Pancreas (tissue), 10 donors: ENCODE measurements around the gene AP3B1. TPM values are rescaled to one million over a fixed set of nuclear protein-coding genes. Genes with fewer than 3 reads are reported as not detected.

Experiments used
- ATAC-seq, 4 donors: fragments of 200-7000 bp; cut with Tn5 transposase; one replicate each; pipeline versions ENCODE4 v1.8.0 to v1.9.1; 2020; ENCODE audit warnings: mild to moderate bottlenecking in 4 of 4, moderate library complexity in 4 of 4
- DNase-seq, 6 donors: peaks; one replicate each; pipeline ENCODE4 v3.0.0-alpha.2; 2020
- FAIRE-seq: peaks from 2 replicates; lab custom pipeline; 2012; peaks lifted over from hg19 to GRCh38; lab: Jason Lieb, UNC
- H3K27ac ChIP-seq, 4 donors: fragments of 200-600 bp; sonication (generic); 1 replicate in 3 of 4; 2 replicates in 1 of 4; pipeline versions ENCODE4 v1.5.0 to v1.8.0; 2020
- H3K27me3 ChIP-seq, 4 donors: fragments of 200-600 bp; one replicate each; pipeline ENCODE4 v1.8.0; 2021
- H3K36me3 ChIP-seq, 3 donors: fragments of 200-600 bp; sonication (generic) in 1 of 3; one replicate each; pipeline versions ENCODE4 v1.5.0 to v1.8.0; 2020 to 2021
- H3K4me1 ChIP-seq, 3 donors: fragments of 200-600 bp; one replicate each; pipeline ENCODE4 v1.8.0; 2021
- H3K4me3 ChIP-seq, 4 donors: fragments of 200-600 bp; sonication (generic) in 2 of 4; one replicate each; pipeline versions ENCODE4 v1.5.0 to v1.8.0; 2020 to 2021
- H3K9me3 ChIP-seq, 4 donors: fragments of 200-600 bp; one replicate each; pipeline ENCODE4 v1.8.0; 2021
- WGBS, 2 donors: extraction: QIAGEN DNeasy Blood & Tissue Kit; methylation state at CpG; one replicate each; pipeline ENCODE4 v1.1.7; 2013; 5-methylcytosine and 5-hydroxymethylcytosine counted together
- intact Hi-C, 3 donors: fragments of 100-400 bp; cut with DNase I; formaldehyde crosslinking; loops; one replicate each; pipeline versions ENCODE4 v1.11.1 to v1.14.2; 2022
- polyA plus RNA-seq, 2 donors: library from polyadenylated mRNA; stranded (reverse); fragments of 200-250 nt; gene quantifications; one replicate each; pipeline ENCODE4 v1.2.3, GENCODE V29; 2013
- total RNA-seq, 6 donors: library from RNA; stranded (reverse); fragmentation: NEBNext Ultra II Directional in 4 of 6; extraction: Animal tissue kit (Norgen Biotek cat#: 25700) in 4 of 6; gene quantifications; one replicate each; pipeline versions ENCODE4 v1.2.1 to v1.2.4, GENCODE V29; 2021 to 2023
- TF ChIP-seq, protein P1 (sequence below), 4 donors: fragments of 200-600 bp; sonication (generic) in 3 of 4; IDR thresholded peaks; one replicate each; pipeline versions ENCODE4 v1.5.0 to v1.8.0; 2021; ENCODE audit warnings: antibody characterized with exemption in 4 of 4
- donor health status: healthy with polysubstance abuse.
- donor health status: DM: no; HTN: no; CAD: no; lungs with moderate emphysema.
- donor health status: DM: no; HTN: no; CAD: no.
- donor health status: control.
- donor health status: control.
- donor health status: Bipolar disorder and iron deficiency.
- donor health status: DM: yes; HTN: yes; CAD: no.
- donor health status: DM: no; HTN: no; CAD: no.
- donor health status: DM: no; HTN: no; CAD: no.
- donor health status: DM: yes; HTN: yes; CAD: no.

Gene AP3B1
- total and polyA plus RNA-seq, 8 donors = 11.9 to 26.0 (median 18.2) TPM

DNA sequence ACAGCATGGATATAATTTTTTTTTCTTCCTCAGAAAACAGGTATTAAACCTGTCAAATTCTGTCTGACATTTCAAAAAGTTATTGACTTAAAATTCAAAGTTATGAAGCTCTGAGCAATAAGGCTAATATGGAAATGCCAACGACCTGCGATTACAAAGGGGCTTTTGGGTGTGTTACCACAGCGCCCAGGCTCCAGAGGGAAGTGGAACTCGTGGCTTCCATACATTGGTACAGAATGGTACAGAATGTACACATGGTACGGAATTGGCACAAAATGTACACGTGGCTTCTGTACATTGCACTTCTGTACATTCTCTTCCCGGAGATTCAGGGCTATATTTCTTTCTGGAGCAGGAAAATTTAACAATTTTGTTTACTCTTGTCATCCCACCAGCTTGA lies 293.3 kb downstream of the AP3B1 start:
- intact Hi-C loops = no loop called here
- Histone ChIP-seq H3K9me3 (no peaks in the 10 kb centered on the region), H3K36me3 (no peaks in the 10 kb centered on the region), H3K27ac (no peak overlapping the region), H3K27me3 (no peaks in the 10 kb centered on the region), H3K4me1 (peaks cover 0 to 8% (median 0%) of the 10 kb centered on the region in 3 donors), H3K4me3 (no peak overlapping the region)
- 94 to 95% methylated on average over 7 of the region's 7 CpGs for WGBS, 2 donors
- ATAC-seq (no peak), DNase-seq (no peak), FAIRE-seq (no peak)
- TF ChIP-seq, protein P1, sequence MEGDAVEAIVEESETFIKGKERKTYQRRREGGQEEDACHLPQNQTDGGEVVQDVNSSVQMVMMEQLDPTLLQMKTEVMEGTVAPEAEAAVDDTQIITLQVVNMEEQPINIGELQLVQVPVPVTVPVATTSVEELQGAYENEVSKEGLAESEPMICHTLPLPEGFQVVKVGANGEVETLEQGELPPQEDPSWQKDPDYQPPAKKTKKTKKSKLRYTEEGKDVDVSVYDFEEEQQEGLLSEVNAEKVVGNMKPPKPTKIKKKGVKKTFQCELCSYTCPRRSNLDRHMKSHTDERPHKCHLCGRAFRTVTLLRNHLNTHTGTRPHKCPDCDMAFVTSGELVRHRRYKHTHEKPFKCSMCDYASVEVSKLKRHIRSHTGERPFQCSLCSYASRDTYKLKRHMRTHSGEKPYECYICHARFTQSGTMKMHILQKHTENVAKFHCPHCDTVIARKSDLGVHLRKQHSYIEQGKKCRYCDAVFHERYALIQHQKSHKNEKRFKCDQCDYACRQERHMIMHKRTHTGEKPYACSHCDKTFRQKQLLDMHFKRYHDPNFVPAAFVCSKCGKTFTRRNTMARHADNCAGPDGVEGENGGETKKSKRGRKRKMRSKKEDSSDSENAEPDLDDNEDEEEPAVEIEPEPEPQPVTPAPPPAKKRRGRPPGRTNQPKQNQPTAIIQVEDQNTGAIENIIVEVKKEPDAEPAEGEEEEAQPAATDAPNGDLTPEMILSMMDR (IDR thresholded peaks at IDR 0.05) = no peak

DNA sequence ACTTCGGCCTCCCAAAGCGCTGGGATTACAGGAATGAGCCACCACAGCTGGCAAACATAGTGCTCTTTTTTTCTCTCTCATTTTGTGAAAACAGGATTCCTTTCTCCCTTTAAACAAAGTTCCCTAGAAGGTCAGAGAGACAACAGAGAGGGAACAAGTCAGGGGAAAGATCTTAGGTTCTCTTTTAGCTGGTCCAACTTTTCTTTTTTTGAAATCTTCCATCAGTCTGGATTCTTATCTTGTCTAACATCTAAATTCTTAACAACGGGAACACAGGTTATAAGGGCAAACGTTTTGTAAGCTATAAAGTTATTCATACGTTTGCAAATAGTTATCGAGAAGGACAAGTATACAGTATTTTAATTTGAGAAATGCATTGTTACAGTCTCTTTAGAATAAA lies 294.3 kb downstream of the AP3B1 start:
- ATAC-seq = no peak
- TF ChIP-seq, protein P1 (IDR thresholded peaks at IDR 0.05) = no peak
- H3K9me3 ChIP-seq = no peaks in the 10 kb centered on the region
- intact Hi-C loops = no loop called here
- H3K27me3 ChIP-seq = no peaks in the 10 kb centered on the region
- FAIRE-seq = no peak
- H3K4me1 ChIP-seq = peaks cover 0 to 2% (median 0%) of the 10 kb centered on the region in 3 donors
- H3K27ac ChIP-seq = no peak overlapping the region
- H3K4me3 ChIP-seq = no peak overlapping the region
- DNase-seq = no peak
- 84 to 94% methylated on average over 6 of the region's 6 CpGs for WGBS, 2 donors
- H3K36me3 ChIP-seq = no peaks in the 10 kb centered on the region

DNA sequence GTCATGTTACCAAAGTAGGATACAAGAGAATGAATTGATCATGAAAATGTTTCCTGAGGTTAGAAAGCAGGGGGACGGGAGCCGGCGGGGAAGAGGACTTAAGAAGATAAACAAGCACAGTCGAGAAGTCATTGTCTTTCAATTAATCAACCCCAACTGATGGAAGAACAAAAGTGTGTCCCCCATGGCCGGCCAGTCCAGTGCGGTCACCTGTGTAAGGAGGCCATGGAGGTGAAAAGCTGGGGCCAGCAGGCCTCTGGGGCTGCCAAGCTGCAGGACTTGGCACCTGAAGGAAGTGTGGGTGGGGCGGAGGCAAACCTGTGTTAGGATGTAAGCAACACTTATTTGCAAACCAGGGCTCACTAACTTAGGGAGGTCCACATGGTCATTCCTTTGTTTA lies 295.1 kb downstream of the AP3B1 start:
- Histone ChIP-seq H3K4me1 (no peaks in the 10 kb centered on the region), H3K27me3 (no peaks in the 10 kb centered on the region), H3K27ac (no peak overlapping the region), H3K36me3 (no peaks in the 10 kb centered on the region), H3K9me3 (no peaks in the 10 kb centered on the region), H3K4me3 (no peak overlapping the region)
- WGBS, 2 donors = 97% methylated on average over 7 of the region's 7 CpGs
- DNase-seq (peak in 1 of 6 donors; percentile 37), ATAC-seq (no peak), FAIRE-seq (no peak)
- intact Hi-C loops = no loop called here
- TF ChIP-seq, protein P1 (IDR thresholded peaks at IDR 0.05) = no peak

DNA sequence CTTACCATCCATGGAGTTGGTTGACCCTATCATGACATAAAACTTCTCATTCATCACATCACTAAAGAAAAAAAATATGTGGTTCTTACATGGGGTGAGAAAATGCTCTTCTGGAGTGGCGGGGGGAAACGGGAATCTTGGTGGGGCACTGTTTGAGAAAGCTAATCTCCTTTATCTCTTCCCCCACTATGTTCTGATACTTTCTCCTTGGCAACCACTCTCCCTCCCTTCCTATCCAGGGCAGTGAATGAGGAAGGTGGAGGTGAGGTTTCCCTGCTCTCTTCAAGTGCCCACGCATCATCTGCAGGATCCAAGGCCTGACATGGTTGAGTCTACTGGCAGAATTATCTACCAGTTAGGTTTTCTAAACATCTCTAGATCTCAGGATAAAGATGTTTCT lies 297.6 kb downstream of the AP3B1 start:
- Histone ChIP-seq H3K27ac (no peak overlapping the region), H3K36me3 (no peaks in the 10 kb centered on the region), H3K4me3 (no peak overlapping the region), H3K9me3 (no peaks in the 10 kb centered on the region), H3K4me1 (no peaks in the 10 kb centered on the region), H3K27me3 (no peaks in the 10 kb centered on the region)
- TF ChIP-seq, protein P1 (IDR thresholded peaks at IDR 0.05) = no peak
- ATAC-seq (no peak), FAIRE-seq (no peak), DNase-seq (no peak)
- intact Hi-C loops = no loop called here
- 93 to 94% methylated on average over 3 of the region's 3 CpGs for WGBS, 2 donors

DNA sequence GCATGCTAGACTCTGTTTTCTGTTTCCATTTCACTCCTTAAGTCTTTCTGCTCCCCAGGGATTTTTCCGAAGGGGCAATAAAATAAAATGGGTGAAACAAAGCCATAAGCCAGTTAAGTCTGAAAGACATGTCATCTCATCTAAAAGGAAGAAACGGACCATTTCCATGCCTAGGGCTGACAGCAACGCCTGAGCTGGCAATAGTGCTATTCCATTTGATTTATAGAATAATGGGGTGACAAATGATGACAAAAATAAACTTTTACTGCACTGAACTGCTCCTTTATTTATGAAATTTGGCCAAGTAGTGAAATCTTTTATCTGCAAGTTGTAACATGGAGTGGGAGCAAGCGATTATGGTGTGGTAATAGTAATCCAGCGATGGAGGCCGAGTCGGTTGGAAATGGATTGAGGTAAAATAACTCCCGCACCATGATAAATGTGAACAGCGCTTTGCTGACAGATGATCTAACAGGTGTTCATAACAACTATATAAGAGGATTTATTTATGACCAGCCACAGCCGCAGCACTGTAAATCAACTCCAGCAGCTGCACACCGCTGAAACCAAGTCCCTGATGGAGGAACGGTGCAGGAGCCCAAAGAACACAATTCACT lies 298.6 kb downstream of the AP3B1 start:
- no peak for FAIRE-seq
- ATAC-seq = no peak
- H3K36me3 ChIP-seq = no peaks in the 10 kb centered on the region
- intact Hi-C loops = no loop called here
- no peaks in the 10 kb centered on the region for H3K9me3 ChIP-seq
- DNase-seq = no peak
- no peak overlapping the region for H3K27ac ChIP-seq
- H3K4me1 ChIP-seq = no peaks in the 10 kb centered on the region
- TF ChIP-seq, protein P1 (IDR thresholded peaks at IDR 0.05) = no peak
- no peak overlapping the region for H3K4me3 ChIP-seq
- no peaks in the 10 kb centered on the region for H3K27me3 ChIP-seq
- WGBS, 2 donors = 96 to 98% methylated on average over 12 of the region's 12 CpGs
